ENCODE data around the gene ACSL6. TPM values are rescaled to one million over a fixed set of nuclear protein-coding genes. Genes with fewer than 3 reads are reported as not detected.

Gene ACSL6
- total RNA-seq, 1 experiment from 2014 or later: not detected

DNA sequence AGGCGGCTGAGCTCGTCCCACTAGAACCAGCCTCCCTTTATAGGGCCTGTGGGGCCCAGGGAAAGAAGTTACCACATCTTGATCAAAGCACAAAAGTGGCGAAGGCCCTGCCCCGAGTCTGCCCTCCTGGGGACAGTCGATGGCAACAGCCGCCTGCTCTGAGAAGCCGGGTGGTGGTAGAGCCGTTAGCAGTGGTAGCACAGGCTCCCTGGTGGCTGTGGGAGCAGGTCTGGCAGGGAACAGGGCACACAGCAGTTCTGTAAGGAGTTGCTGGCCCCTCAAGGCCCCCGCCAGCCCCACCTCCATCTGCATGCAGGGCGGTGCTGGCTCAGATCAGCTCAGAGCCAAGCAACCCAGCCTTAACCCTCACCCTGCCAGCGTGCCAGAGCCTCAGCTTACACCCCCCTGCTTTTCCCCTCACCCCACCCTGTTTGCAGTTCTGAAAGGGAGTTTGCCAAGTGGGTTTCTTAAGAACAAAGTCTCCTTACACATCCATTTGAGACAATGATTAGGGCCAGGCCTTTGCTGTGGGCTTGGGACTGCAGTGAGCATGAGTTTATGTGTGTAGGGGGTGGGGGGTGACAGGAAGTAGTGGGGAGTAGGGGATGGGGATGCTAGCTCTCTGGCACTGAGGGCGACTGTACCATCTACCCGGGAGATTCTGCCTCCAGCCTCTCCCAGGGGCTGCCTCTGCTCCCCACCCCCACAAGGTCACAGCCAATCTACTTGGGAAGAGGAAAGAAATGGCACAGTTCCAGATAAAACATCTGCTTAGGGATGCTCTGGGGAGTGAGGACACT, 11.8 kb downstream of the ACSL6 start:
- no peak for DNase-seq (ENCODE audit: low read depth)

GRCh38 chr5:131999041-131999440, 12.4 kb downstream of the ACSL6 start:
- no peak for DNase-seq (ENCODE audit: low read depth)

DNA sequence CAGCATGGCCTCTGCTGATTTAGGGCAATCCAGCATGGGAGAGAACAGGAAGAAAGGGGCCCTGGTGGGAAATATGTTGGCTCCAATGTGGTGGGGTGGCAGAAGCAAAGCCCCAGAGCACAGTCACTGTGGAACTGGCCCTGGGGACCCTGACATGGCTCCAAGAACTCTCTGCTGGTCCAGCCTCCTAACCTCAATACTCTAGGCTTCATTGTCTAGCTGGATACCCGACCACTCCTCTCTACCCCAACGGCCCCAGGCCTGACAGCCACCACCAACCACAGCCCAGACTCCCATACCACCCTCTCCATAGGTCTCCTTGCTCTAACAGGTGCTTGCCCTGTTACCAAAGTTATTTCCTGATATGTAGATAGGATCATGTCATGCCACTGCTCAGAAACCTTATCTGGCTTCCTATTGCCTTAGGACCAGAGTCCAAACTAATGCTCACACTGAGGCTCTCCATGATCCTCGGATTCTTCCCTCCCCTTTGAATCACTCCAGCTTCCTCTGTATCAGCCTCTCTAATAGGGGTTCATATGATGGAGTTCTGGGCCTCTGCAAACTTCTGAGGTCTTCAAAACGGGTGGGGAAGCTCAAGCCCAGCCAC, 12.9 kb downstream of the ACSL6 start:
- no peak for DNase-seq (ENCODE audit: low read depth)

- DNase-seq (ENCODE audit: low read depth): no peak
These were observed 13.7 kb downstream of the ACSL6 start for GRCh38 chr5:131997727-131998117.

DNA sequence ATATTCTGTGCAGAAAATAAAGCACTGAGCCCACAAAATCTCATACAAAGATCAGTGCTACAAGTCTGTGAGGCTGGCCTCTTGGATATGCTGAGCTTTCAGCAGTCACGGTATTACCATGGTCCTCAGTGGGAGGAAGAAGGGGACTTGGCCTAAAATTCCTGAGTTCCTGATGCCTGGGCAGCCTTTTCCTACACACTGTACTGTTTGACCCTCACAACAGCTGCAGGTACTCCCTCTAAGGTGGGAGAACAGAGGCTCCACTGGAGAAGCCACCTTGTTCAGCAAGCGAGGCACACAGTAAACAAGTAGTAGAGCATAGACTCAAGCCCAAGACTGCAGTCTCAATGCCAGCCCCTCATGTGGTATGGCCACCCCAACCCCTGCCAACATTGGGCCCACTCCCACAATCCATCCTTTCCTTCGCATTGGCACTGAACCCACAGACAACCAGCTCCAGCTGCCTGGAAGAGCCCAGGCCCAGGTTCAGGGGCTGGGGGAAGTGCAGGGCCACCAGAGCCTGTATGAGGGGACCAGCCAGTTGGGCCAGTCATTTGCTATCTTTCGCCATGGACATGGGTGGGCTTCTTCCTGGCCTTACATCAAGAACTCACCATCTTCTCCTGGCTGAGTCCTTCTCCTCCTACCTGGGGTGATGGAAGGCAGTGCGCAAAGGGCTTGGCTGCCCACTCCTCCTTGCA, 14.3 kb downstream of the ACSL6 start:
- DNase-seq (ENCODE audit: low read depth): no peak

DNA sequence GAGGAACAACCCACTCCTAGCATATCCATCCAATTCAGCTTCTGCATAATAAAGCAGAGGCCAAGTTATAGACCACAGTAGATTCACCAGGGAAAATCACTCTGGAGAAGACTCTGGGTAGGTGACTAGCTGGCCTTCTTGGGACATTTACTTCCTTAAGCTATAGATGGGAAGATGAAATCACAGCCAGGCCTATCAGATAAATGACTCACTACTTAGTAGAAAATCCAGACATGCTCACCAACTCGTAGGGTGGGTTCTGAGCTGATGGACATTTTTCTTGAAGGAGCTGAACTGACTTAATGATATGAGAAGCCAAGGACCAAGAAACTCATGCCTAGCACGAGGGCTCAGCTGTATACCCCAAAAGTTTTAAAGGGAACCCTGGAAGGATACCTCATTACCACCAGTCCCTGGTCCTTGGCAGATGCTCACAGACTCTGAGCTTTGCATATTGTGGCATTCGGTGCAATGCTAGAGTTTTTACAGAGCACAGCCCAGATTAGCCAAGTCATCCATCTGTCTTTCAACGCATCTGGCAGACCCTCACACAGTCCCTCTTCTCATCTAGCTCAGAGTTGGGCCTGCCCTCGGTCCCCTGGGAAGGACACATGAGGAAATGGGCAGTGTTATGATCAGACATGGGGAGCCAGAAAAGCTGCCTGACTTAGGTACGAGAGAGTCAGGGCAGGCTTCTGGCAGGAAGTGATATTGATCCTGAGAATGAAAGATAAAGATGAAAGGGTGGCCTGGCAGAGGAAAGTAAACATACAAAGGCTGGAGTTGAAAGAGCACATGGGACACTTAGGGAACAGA, 15.0 kb downstream of the ACSL6 start:
- DNase-seq (ENCODE audit: low read depth): no peak

DNA sequence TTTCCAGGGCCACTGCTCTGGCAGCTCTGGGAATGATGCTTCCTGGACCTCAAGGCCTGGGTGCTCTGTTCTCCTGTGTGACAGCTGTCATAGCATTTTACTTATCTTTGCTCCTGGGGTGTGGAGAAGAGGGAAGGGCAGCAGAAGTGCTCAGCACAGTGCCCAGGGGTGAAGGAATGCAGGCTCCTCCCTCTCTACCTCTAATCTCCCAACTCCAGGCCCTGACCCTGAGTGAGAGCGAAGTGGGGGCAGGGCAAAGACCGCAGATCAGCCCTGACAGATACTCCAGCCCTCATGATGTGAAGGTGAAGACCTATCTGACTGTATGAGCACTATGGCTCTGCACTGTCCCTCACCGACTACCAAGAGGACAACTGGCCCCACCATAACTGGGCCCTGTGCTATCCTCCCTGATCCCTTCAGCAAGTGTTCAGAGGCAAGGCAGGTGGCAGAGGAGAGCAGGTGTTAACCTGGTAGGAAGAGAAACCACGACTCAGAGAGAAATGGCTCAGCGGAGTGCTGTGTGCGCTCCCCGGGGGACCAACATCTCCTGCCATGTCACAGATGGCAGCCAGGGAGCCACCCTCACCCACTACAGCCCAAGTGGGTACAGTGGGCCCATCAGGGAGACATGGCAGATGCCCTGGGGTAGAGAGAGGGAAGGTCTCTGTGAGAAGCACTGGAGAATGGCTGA, 16.8 kb downstream of the ACSL6 start:
- no peak for DNase-seq (ENCODE audit: low read depth)

DNA sequence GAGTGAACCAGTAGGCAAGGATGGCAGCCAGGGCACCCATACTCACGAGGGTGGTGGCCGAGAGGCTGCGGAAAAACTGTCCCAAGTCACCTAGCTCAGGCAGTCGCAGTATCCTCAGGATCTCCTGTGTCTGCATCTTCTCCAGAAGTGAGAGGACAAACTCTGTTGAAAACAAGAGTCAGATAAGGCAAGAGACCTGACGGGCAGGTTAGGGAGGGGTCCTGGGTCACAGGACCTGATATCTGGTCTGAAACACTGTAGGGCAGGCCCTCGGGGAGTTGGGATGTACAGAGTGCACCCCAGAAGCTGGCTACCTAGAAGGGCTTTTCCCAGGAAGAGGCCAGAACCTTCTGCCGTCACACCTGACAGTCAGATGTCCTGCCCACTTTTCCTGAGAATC, 17.4 kb downstream of the ACSL6 start:
- DNase-seq (ENCODE audit: low read depth): no peak

DNA sequence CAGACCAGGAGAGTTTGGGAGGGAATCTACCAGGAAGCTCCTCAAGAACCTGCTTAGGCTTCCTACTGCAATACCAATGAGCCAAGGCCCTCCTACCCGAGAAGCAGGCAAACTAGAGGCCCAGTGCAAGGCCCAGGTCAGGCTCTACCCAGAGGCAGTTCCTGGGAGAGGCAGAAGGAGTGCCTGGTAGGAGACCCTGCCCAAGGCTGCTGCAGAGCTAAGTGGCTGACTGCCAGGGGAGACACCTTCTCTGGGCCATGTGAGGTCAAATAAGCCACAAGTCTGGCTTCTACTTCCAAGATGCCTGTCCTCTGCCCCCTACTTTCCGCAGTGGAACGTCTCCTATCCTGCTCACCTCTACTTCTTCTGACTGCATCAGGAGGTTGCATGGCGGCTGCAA, 17.8 kb downstream of the ACSL6 start:
- DNase-seq (ENCODE audit: low read depth): no peak

- DNase-seq (ENCODE audit: low read depth): no peak
These were observed 19.1 kb downstream of the ACSL6 start for GRCh38 chr5:131992370-131992769.

GRCh38 chr5:131991593-131992324, 19.7 kb downstream of the ACSL6 start:
- DNase-seq (ENCODE audit: low read depth): no peak

- DNase-seq (ENCODE audit: low read depth): no peak
These were observed 20.7 kb downstream of the ACSL6 start for GRCh38 chr5:131990716-131991115.

DNA sequence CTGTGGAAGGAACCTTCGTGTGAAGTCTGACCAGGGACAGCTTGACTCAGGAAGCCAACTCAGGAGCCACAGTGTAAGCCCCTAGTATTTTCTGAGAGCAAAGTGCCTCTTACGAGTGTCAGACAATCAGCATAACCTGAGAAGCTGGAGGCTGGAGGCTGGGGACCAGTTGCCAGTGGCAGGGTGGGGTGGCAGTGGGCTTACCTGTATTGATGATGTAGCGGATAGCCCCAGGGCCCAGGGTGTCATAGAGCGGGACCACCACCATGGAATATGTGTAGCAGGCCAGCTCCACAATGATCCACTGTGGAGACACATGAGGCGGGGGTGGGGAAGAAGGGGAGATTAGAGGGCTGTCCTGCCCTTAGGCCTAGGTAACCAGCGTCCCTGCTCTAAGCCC, 22.9 kb downstream of the ACSL6 start:
- DNase-seq (ENCODE audit: low read depth): no peak

GRCh38 chr5:131987251-131987650, 24.2 kb downstream of the ACSL6 start:
- no peak for DNase-seq (ENCODE audit: low read depth)

GRCh38 chr5:131986161-131986912, 25.1 kb downstream of the ACSL6 start:
- DNase-seq (ENCODE audit: low read depth): no peak

GRCh38 chr5:131984956-131985665, 26.3 kb downstream of the ACSL6 start:
- no peak for DNase-seq (ENCODE audit: low read depth)

DNA sequence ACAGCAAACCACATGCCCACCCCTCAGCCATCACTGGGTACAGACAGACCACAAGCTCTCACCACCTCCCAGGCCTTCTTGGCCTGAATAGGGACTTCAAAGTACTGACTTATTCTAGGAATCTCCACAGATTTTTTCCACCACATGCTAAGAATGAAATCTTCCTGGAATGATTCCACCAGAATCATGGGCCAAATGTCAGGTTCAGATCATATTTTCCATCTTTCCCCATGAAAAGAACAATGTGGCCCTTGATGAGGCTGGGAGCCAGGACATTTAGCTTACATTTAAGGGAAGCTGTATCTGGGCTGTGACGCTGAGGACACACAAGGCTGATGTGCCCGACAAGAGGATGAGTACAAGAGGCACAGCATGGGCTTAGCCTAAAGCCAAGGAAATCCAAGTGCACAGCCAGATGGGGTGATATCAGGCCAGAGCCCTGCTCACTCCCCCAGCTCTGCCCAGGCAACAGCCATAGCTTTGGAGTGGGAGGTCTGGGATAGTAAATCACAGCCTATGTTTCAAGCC, 28.1 kb downstream of the ACSL6 start:
- DNase-seq (ENCODE audit: low read depth): no peak

DNA sequence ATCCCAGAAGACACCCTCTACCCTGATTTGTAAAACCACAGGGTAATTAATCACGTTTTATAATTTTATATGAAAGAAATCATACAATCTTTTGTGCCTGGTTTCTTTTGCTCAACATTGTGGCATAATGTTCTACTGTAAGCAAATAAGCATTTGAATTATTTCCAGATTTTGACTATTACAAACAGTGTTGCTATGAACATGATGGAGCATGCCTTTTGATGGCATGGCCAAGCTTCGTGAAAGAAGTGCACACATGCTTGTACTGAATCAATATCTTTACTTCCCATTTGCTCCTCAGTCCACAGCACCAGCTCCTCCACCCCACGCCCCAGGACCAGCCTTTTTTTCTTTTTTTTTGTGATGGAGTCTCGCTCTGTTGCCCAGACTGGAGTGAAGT, 29.9 kb downstream of the ACSL6 start:
- no peak for DNase-seq (ENCODE audit: low read depth)

DNA sequence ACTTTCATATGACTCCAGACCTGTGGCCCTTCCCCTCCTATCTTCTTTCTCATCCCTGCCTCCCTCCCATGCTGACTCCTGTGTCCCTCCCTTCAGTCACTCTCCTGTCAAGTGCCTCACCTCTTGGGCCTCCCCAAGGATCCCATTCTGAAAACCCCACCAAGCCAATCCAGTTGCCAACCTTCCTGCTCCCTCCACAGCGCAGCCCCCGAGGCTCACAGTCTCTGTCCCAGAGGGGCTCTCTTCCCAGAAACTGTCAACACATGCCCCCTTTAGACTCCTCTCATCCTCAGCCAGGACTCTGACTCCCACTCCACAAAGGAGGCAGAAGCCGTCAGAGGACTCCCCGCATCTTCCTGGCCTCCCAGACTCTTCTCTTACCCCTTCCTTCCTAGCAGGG, 30.8 kb downstream of the ACSL6 start:
- DNase-seq (ENCODE audit: low read depth): no peak

All from M059J (cell line).